Lung (tissue), 12 donors: Measurements from ENCODE around the gene PLXNA2. TPM values are rescaled to one million over a fixed set of nuclear protein-coding genes. Genes with fewer than 3 reads are reported as not detected.

ENCODE experiments used
- ATAC-seq: fragments of 200-7000 bp; cut with Tn5 transposase; one replicate; pipeline ENCODE4 v1.9.1; 2020; ENCODE audit warnings: moderate number of reproducible peaks; ENCODE audit not compliant: insufficient read depth, low FRiP score
- DNase-seq, 3 donors: peaks; one replicate each; pipeline ENCODE4 v3.0.0-alpha.2; 2013 to 2017
- H3K27ac ChIP-seq, 2 donors: one replicate each; pipeline ENCODE4 v1.5.1; 2013; ENCODE audit warnings: mild to moderate bottlenecking in 2 of 2, moderate library complexity in 2 of 2, control low read depth in 1 of 2, inconsistent platforms in 1 of 2, low read depth in 1 of 2, low read length in 1 of 2
- H3K27me3 ChIP-seq, 3 donors: one replicate each; pipeline ENCODE4 v1.5.1; 2013; ENCODE audit warnings: low read length in 2 of 3; ENCODE audit not compliant: control insufficient read depth in 3 of 3, insufficient read depth in 3 of 3
- H3K36me3 ChIP-seq, 4 donors: one replicate each; pipeline ENCODE4 v1.5.1; 2013; ENCODE audit warnings: low read length in 4 of 4, mild to moderate bottlenecking in 1 of 4, moderate library complexity in 1 of 4; ENCODE audit not compliant: control insufficient read depth in 4 of 4, insufficient read depth in 4 of 4
- H3K4me1 ChIP-seq, 5 donors: one replicate each; pipeline ENCODE4 v1.5.1; 2013; ENCODE audit warnings: low read length in 5 of 5, mild to moderate bottlenecking in 2 of 5, moderate library complexity in 1 of 5; ENCODE audit not compliant: control insufficient read depth in 5 of 5, insufficient read depth in 5 of 5
- H3K4me3 ChIP-seq: one replicate; pipeline ENCODE4 v1.5.1; 2013; ENCODE audit warnings: mild to moderate bottlenecking, control low read depth, moderate library complexity
- H3K9ac ChIP-seq, 2 donors: one replicate each; pipeline ENCODE4 v1.5.1; 2013; ENCODE audit warnings: low read length in 2 of 2, control low read depth in 1 of 2; ENCODE audit not compliant: insufficient read depth in 1 of 2
- H3K9me3 ChIP-seq, 4 donors: one replicate each; pipeline ENCODE4 v1.5.1; 2013; ENCODE audit warnings: low read length in 3 of 4, mild to moderate bottlenecking in 1 of 4, moderate library complexity in 1 of 4; ENCODE audit not compliant: control insufficient read depth in 4 of 4, insufficient read depth in 3 of 4
- CTCF ChIP-seq: IDR thresholded peaks from 2 replicates; pipeline ENCODE4 v1.5.1; 2012; ENCODE audit warnings: mild to moderate bottlenecking; ENCODE audit errors: control extremely low read depth, extremely low read depth
- WGBS, 2 donors: extraction: QIAGEN DNeasy Blood & Tissue Kit; methylation state at CpG; one replicate each; pipeline ENCODE4 v1.1.7; 2013; 5-methylcytosine and 5-hydroxymethylcytosine counted together
- polyA plus RNA-seq, 2 donors: library from polyadenylated mRNA; stranded (reverse); fragments of 200-250 nt; gene quantifications; one replicate each; pipeline ENCODE4 v1.2.1, GENCODE V29; 2013
- total RNA-seq, 2 donors: library from RNA; depleted of rRNA in 1 of 2; stranded (reverse); fragments of >200 nt in 1 of 2; gene quantifications; one replicate each; pipeline ENCODE4 v1.2.1, GENCODE V29; 2014 to 2021
- donor health status: control.
- donor health status: control.
- donor health status: Bipolar disorder and iron deficiency.
- donor health status: healthy.
- donor health status: DM: yes; HTN: yes; CAD: no.

Gene PLXNA2
- total and polyA plus RNA-seq, 4 donors: 13.2 to 118 (median 32.6) TPM

GRCh38 chr1:208051651-208052050, 192.5 kb downstream of the PLXNA2 start:
- H3K9me3 ChIP-seq: no peaks in the 10 kb centered on the region
- no peak for DNase-seq
- no peak overlapping the region for H3K27ac ChIP-seq
- H3K27me3 ChIP-seq: no peaks in the 10 kb centered on the region
- peaks cover 0 to 24% (median 9%) of the 10 kb centered on the region in 5 donors for H3K4me1 ChIP-seq
- TF ChIP-seq CTCF: no peak
- no peak overlapping the region for H3K4me3 ChIP-seq
- WGBS, 2 donors: 93 to 95% methylated on average over 3 of the region's 3 CpGs
- H3K36me3 ChIP-seq: peaks cover 0 to 52% (median 30%) of the 10 kb centered on the region in 4 donors
- no peak for ATAC-seq
- H3K9ac ChIP-seq: no peak overlapping the region

DNA sequence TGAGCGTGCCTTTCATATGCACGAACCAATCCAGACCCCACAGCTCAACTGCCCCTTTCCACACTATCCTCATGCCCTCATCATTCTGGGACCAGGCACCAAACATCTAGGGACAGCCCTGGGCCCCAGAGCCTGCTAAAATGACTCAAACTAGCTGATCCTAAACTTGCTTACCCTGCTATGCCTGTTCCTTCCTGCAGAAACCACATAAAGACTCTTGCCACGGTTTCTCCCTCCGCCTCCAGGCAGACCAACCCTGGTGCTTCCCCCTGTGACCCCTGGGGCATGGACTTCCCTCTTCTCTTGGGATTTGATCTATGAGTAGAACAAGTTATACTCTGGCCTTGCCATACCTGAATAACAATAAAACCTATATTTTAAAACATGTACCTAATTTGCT, 195.3 kb downstream of the PLXNA2 start:
- WGBS, 2 donors: 59 to 69% methylated on average over 4 of the region's 4 CpGs
- Histone ChIP-seq H3K27me3 (no peaks in the 10 kb centered on the region), H3K36me3 (peaks cover 0 to 50% (median 27%) of the 10 kb centered on the region in 4 donors), H3K4me1 (peaks cover 0 to 47% (median 36%) of the 10 kb centered on the region in 5 donors), H3K4me3 (no peak overlapping the region), H3K9me3 (no peaks in the 10 kb centered on the region), H3K9ac (no peak overlapping the region), H3K27ac (no peak overlapping the region)
- DNase-seq (no peak), ATAC-seq (no peak)
- TF ChIP-seq CTCF: no peak

DNA sequence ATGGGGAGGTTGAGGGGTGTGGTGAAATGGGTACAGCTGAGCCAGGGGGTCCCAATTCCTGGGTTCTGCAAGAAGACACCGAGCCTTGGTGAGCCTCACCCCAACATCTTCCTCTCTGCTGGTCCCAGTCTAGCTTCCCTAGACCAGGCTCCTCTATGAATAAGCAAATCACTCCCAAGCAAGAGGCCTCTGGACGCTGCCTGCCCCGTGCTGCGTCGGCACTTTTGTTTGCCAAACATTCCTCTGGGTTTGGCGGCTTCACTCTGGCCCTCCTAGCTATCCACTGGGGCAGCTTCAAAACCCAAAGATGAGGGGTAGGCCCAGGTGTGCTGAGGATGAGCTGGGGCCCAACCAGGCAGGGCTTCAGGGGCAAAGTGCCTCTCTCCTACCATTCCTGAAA, 196.2 kb downstream of the PLXNA2 start:
- peak overlapping the region in 1 of 2 donors; percentile 75 for H3K27ac ChIP-seq
- peaks cover under 1 to 51% (median 24%) of the 10 kb centered on the region in 4 donors for H3K36me3 ChIP-seq
- DNase-seq (peak; percentile 83 to 87 (median 86)), ATAC-seq (peak; percentile 48)
- H3K4me1 ChIP-seq: peaks cover 0 to 47% (median 36%) of the 10 kb centered on the region in 5 donors
- peak overlapping the region in 1 of 2 donors; percentile 84 for H3K9ac ChIP-seq
- no peaks in the 10 kb centered on the region for H3K27me3 ChIP-seq
- H3K4me3 ChIP-seq: no peak overlapping the region
- 68 to 92% methylated on average over 6 of the region's 6 CpGs for WGBS, 2 donors
- TF ChIP-seq CTCF: no peak
- no peaks in the 10 kb centered on the region for H3K9me3 ChIP-seq

GRCh38 chr1:208047476-208047934, 196.7 kb downstream of the PLXNA2 start:
- ATAC-seq (peak; percentile 47), DNase-seq (peak; percentile 95 to 99 (median 98))
- no peak overlapping the region for H3K4me3 ChIP-seq
- peaks cover 3 to 51% (median 26%) of the 10 kb centered on the region in 4 donors for H3K36me3 ChIP-seq
- WGBS, 2 donors: 68 to 81% methylated on average over 6 of the region's 6 CpGs
- H3K27me3 ChIP-seq: no peaks in the 10 kb centered on the region
- no peaks in the 10 kb centered on the region for H3K9me3 ChIP-seq
- H3K27ac ChIP-seq: peak overlapping the region in 1 of 2 donors; percentile 73
- H3K4me1 ChIP-seq: peaks cover 0 to 47% (median 36%) of the 10 kb centered on the region in 5 donors
- TF ChIP-seq CTCF: no peak
- peak overlapping the region in 1 of 2 donors; percentile 84 for H3K9ac ChIP-seq
